WERI-Rb-1 (cell line): ENCODE results near the gene GNG7.

ENCODE experiments used
- DNase-seq: peaks from one replicate; pipeline ENCODE4 v3.0.0-alpha.2; 2020
- H3K27ac ChIP-seq: fragments of 250-450 bp; sonication (Bioruptor Pico); 2 replicates; pipeline ENCODE4 v1.5.1; 2020; ENCODE audit warnings: mild to moderate bottlenecking, moderate library complexity
- H3K27me3 ChIP-seq: fragments of 250-450 bp; sonication (Bioruptor Pico); 2 replicates; pipeline ENCODE4 v1.5.1; 2021; ENCODE audit warnings: mild to moderate bottlenecking, low read depth, moderate library complexity; ENCODE audit not compliant: insufficient read depth, severe bottlenecking
- H3K36me3 ChIP-seq: fragments of 250-450 bp; sonication (Bioruptor Pico); 2 replicates; pipeline ENCODE4 v1.5.1; 2020; ENCODE audit warnings: mild to moderate bottlenecking, moderate library complexity
- H3K4me3 ChIP-seq: 2 replicates; pipeline ENCODE4 v1.5.1; 2011; ENCODE audit warnings: low read depth, mild to moderate bottlenecking, control low read depth, low read length
- H3K9me3 ChIP-seq: fragments of 250-450 bp; sonication (Bioruptor Pico); 2 replicates; pipeline ENCODE4 v1.5.1; 2021; ENCODE audit warnings: mild to moderate bottlenecking, moderate library complexity; ENCODE audit not compliant: severe bottlenecking
- TF ChIP-seq, protein P1 (sequence below): IDR thresholded peaks from 2 replicates; pipeline ENCODE4 v1.5.1; 2011; ENCODE audit warnings: low read depth, mild to moderate bottlenecking, control low read depth, inconsistent platforms, low read length

Gene GNG7

DNA sequence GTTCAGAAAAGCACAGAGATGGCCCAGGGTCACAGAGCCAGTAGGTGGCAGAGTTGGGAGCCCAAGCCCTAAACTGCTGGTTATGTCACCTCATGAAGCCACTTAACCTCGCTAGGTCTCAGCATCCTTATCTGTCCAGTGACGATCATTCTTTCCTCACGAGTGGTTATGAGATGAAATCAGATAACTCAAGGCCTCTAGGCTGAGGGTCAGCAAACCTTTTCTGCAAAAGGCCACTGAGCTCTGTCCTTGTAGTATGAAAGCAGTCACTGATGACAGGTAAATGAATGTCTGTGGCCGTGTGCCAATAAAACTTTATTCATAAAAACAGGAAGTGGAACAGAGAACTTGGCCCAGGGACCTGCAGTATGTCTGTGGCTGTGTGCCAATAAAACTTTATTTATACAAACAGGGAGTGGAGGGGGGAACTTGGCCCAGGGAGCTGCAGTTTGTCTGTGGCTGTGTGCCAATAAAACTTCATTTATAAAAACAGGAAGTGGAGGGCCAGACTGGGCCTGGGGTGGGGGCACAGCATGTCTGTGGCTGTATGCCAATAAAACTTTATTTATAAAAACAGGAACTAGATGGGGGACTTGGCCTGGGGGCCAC lies 71.2 kb downstream of the GNG7 start:
- TF ChIP-seq, protein P1, sequence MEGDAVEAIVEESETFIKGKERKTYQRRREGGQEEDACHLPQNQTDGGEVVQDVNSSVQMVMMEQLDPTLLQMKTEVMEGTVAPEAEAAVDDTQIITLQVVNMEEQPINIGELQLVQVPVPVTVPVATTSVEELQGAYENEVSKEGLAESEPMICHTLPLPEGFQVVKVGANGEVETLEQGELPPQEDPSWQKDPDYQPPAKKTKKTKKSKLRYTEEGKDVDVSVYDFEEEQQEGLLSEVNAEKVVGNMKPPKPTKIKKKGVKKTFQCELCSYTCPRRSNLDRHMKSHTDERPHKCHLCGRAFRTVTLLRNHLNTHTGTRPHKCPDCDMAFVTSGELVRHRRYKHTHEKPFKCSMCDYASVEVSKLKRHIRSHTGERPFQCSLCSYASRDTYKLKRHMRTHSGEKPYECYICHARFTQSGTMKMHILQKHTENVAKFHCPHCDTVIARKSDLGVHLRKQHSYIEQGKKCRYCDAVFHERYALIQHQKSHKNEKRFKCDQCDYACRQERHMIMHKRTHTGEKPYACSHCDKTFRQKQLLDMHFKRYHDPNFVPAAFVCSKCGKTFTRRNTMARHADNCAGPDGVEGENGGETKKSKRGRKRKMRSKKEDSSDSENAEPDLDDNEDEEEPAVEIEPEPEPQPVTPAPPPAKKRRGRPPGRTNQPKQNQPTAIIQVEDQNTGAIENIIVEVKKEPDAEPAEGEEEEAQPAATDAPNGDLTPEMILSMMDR, result peak; percentile 28; the same call in 1 of the 2 replicates
- peaks cover 11% of the 10 kb centered on the region for H3K9me3 ChIP-seq
- DNase-seq, result no peak
- H3K27me3 ChIP-seq, result no peaks in the 10 kb centered on the region
- H3K4me3 ChIP-seq, result no peak overlapping the region
- no peaks in the 10 kb centered on the region for H3K36me3 ChIP-seq
- H3K27ac ChIP-seq, result no peak overlapping the region

- Histone ChIP-seq H3K36me3 (no peaks in the 10 kb centered on the region), H3K4me3 (no peak overlapping the region), H3K27ac (no peak overlapping the region), H3K27me3 (no peaks in the 10 kb centered on the region), H3K9me3 (peaks cover 11% of the 10 kb centered on the region)
- DNase-seq, result no peak
- TF ChIP-seq, protein P1, result no peak
Measured at GRCh38 chr19:2630352-2631001, 72.0 kb downstream of the GNG7 start.

DNA sequence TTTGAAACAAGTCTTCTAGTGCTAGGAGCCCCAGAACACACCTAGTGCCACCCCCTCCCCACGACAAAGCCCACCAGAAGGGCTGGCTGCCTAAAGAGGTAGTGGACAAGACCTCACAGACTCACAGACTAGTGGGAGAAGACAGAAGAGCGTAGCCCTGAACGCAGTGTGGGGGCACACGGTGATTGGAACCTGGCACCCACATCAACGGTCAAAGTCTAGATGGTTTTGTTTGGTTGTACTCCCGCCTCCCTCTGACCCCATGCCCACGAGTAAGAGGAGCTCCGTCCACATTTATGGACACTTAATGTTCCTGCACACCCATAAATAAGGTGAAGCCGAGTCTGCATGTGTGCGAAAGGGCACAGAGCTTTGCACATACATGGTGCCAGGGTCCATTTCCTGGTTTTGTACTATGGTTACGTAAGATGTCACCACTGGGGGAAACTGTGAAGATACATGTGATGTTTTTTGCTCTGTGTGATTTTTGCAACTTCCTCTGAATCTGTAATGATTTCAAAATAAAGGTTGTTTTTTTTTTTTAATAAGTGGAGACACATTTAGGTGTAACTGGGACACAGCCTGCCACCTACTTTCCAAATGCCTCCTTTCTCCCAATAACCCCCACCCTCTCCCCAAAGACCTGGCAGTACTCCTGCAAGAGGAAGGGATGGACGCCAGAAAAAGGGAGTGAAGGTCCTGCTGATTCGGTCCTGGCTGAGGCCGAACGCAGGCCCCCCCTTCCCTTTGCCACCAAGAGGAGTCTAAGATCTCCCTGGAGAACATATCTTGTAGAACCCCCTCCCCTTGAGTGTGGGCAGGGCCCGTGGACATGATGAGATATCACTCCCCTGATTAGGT lies 72.8 kb downstream of the GNG7 start:
- TF ChIP-seq, protein P1, result no peak
- H3K27me3 ChIP-seq, result no peaks in the 10 kb centered on the region
- peaks cover 11% of the 10 kb centered on the region for H3K9me3 ChIP-seq
- H3K4me3 ChIP-seq, result no peak overlapping the region
- H3K36me3 ChIP-seq, result no peaks in the 10 kb centered on the region
- no peak overlapping the region for H3K27ac ChIP-seq
- DNase-seq, result no peak

GRCh38 chr19:2628597-2628996 lies 73.9 kb downstream of the GNG7 start:
- Histone ChIP-seq H3K4me3 (no peak overlapping the region), H3K27me3 (no peaks in the 10 kb centered on the region), H3K27ac (no peak overlapping the region), H3K36me3 (no peaks in the 10 kb centered on the region), H3K9me3 (peaks cover 11% of the 10 kb centered on the region)
- TF ChIP-seq, protein P1, result no peak
- no peak for DNase-seq

GRCh38 chr19:2627855-2628254 lies 74.6 kb downstream of the GNG7 start:
- Histone ChIP-seq H3K36me3 (no peaks in the 10 kb centered on the region), H3K4me3 (no peak overlapping the region), H3K9me3 (peaks cover 11% of the 10 kb centered on the region), H3K27ac (no peak overlapping the region), H3K27me3 (no peaks in the 10 kb centered on the region)
- TF ChIP-seq, protein P1, result no peak
- DNase-seq, result no peak
